Measurements from ENCODE around the gene HERC4.
"Not testable (repeated sequence)": the region's sequence is repeated elsewhere in the genome, so short reads cannot be mapped to it uniquely, and the experiment has no call there.

The HERC4 gene

GRCh38 chr10:68047122-68047521 lies 28.0 kb downstream of the HERC4 start:
- no peak for DNase-seq

- DNase-seq: no peak
These were observed 28.4 kb downstream of the HERC4 start for GRCh38 chr10:68046642-68047041.

GRCh38 chr10:68043030-68043429 lies 32.1 kb downstream of the HERC4 start:
- no peak for DNase-seq

GRCh38 chr10:68032113-68032512 lies 43.0 kb downstream of the HERC4 start:
- no peak for DNase-seq

- DNase-seq: no peak
These were observed 47.7 kb downstream of the HERC4 start for GRCh38 chr10:68027429-68027828.

- no peak for DNase-seq
These were observed 51.8 kb downstream of the HERC4 start for GRCh38 chr10:68023292-68023691.

GRCh38 chr10:68022324-68022723 lies 52.8 kb downstream of the HERC4 start:
- not testable (repeated sequence) for DNase-seq

- not testable (repeated sequence) for DNase-seq
These were observed 58.6 kb downstream of the HERC4 start for GRCh38 chr10:68016519-68016918.

- no peak for DNase-seq
These were observed 64.6 kb downstream of the HERC4 start for GRCh38 chr10:68010426-68010940.

DNA sequence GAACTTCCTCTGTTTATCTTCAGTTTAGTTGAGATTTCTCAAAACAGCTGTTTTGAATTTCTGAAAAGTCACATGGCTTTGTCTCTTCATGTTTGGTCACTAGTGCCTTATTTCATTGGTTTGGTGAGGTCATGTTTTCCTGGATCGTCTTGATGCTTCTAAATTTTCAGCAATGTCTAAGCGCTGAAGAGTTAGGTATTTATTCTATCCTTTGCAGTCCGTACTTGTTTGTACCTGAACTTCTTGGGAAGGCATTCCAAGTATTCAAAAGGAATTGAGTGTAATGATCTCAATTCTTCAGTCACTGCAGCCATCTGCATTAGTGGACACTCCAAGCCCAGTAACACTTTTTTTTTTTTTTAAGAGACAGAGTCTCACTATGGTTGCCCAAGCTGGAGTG lies 67.7 kb downstream of the HERC4 start:
- DNase-seq: no peak

DNA sequence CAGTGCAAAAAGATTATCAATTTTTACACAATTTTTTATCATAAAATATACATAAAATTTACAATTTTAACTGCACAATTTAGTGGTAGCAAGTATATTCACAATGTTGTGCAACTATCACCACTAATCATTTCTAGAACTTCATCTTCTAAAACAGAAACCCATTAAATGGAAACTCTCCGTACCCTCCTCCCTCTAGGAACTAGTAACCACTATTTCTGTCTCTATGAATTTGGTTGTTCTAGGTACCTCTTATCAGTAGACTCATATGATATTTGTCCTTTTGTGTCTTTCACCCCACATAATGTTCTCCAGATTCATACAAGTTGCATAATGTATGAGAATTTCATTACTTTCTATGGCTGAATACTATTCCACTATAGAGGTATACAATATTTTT lies 73.5 kb downstream of the HERC4 start:
- DNase-seq: no peak

DNA sequence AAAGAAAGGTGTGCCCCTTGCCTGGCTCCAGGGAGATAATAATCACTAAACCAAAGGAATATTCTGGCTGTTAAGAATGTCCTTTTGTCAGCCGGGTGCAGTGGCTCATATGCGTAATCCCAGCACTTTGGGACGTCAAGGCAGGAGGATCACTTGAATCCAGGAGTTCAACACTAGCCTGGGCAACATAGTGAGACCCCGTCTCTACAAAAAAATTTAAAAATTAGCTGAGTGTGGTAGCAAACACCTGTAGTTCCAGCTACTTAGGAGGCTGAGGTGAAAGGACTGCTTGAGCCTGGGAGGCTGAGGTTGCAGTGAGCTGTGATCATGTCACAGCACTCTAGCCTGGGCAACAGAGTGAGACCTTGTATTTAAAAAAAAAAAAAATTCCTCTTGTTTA lies 74.1 kb downstream of the HERC4 start:
- DNase-seq: no peak

- DNase-seq: no peak
These were observed 85.0 kb downstream of the HERC4 start for GRCh38 chr10:67990093-67990492.

DNA sequence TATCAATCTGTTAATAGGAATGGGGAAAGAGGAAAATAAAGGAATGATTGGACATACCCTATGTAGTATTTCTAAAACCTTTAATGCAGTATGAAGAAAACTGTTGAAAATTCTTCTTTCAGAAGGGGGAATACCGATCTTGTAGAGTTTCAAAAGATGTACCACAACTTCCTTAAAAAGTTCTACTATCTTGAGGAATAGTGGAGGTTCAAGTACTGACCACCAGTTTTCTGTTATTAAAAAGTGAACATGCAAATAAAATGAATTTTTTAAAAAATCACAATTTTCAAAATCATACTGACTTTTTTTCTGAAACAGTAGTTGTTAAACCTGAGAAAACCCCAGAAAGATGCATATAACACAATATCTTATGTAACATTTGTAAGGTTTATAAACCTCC lies 86.5 kb downstream of the HERC4 start:
- DNase-seq: no peak

DNA sequence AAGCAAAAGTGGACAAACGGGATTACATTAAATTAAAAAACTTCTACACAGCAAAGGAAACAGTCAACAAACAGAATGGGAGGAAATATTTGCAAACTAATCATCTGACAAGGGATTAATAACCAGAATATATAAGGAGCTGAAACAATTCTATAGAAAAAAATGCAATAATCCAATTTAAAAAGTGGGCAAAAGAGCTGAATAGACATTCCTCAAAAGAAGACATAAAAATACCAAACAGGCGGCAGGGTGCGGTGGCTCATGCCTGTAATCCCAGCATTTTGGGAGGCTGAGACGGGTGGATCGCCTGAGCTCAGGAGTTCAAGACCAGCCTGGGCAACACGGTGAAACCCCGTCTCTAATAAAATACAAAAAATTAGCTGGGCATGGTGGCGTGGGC lies 92.5 kb downstream of the HERC4 start:
- not testable (repeated sequence) for DNase-seq

DNA sequence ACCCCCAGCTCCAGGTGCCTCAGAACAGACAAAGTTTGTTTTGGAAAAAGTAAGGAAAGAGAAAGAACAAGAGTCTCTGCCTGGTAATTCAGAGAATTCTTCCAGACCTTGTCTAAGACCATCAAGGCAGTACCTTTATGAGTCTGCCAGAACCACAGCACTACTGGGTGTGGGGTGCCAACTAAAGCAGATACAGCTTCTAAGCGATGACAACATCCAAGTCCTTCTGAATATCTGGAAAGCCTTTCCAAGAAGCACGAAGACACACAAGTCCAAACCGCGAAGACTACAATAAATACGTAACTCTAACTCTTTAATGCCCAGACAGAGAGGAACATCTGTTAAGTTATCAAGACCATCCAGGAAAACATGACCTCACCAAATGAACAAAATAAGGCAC lies 96.3 kb downstream of the HERC4 start:
- no peak for DNase-seq

DNA sequence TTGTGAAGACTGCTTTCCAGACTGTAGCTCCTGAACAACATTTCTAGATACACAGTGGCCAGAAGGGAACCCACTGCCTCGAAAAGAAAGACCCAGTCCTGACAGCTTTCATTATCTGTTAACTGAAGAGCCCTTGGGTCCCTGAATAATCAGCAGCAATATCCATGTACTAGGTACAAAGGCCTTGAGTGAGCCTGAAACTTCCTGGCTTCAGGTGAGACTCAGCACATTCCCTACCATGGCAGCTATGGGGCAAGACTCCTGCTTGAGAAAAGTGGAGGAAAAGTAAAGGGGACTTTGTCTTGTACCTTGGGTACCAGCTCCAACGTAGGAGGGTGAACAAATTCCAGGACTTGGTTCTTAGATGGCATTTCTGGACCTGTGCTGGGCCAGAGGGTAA lies 97.8 kb downstream of the HERC4 start:
- DNase-seq: no peak

GRCh38 chr10:67976292-67977245 lies 98.5 kb downstream of the HERC4 start:
- peak; percentile 18 for DNase-seq

DNA sequence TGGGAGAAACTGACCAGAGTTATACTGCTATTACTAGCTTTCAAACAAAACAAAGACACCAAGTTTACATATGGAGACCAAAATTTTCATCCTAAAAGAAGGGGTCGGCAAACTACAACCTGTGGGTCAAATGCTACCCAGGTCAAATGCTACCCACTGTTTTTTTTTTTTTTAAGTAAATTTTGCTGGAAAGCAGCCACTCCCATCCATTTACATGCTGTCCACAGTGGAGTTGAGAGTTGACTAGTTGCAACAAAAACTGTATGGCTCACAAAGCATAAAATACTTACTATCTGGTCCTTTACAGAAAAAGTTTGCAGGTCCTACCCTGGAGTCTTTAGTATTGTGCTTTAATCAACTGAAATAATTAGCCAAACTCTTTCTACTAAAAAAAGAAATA lies 99.2 kb downstream of the HERC4 start:
- DNase-seq: no peak

GRCh38 chr10:67971311-67971710 lies 103.8 kb downstream of the HERC4 start:
- DNase-seq: no peak

GRCh38 chr10:67969875-67970274 lies 105.2 kb downstream of the HERC4 start:
- no peak for DNase-seq

DNA sequence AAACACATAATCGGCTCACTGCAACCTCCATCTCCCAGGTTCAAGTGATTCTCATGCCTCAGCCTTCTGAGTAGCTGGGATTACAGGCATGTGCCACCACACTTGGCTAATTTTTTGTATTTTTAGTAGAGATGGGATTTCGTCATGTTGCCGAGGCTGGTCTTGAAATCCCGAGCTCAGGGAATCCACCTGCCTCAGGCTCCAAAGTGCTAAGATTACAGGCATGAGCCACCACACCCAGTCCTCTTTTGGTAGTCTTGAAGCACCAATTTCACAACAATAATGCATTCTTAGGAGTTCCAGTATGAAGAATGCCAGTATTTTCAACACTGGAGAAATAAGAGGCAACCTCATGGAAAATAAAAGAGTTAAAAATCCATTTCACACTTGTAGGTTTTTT lies 109.0 kb downstream of the HERC4 start:
- not testable (repeated sequence) for DNase-seq

DNA sequence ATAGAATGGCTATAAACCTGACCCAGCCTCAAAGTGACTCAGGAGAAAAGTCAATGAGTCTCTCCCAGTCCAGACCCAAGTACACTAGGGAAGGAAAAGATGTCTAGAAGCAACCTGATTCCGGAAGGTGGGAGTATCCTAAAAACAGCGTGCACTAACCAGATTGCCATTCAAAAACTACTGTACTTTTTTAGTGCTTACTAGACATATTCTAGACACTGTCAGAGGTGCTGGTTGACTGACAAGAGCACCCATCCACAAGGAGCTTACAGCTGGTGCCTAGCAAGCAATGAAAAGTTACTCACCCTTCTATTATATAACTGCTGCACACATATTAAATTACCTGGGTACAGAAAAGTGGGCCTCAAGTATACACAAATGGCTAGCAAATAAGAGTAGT lies 109.6 kb downstream of the HERC4 start:
- DNase-seq: no peak

DNA sequence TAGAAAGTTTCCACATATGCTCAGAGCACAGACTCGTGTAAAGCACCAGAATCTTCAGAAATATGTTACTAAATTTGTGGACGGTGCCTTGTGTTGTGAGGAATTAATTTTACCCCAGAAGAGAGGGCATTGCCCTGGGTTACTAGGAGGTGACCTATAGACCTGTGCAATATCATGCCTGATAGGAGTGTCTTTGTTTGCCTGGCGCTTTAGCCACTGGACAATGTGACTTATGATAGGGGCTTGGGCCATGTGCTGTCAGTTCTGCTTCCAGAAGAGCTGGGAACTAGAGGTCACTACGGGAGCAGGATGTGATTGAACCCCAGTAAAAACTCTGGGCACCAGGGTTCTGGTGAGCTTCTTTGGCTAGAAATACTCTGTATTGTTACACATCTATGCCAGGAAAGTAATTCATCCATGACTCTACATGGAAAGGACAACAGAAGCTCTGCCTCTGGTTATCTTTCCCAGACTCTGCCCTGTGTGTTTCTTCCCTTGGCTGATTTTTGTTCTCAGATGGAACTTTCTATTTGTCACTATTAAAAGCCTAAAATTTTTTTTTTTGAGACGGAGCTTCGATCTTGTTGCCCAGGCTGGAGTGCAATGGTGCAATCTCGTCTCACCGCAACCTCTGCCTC lies 115.1 kb downstream of the HERC4 start:
- DNase-seq: no peak
